WTC11 (cell line): ENCODE measurements around the gene KLHL29. TPM values are rescaled to one million over a fixed set of nuclear protein-coding genes. Genes with fewer than 3 reads are reported as not detected.

Experiments
- ATAC-seq: fragments of 200-7000 bp; cut with Tn5 transposase; 2 replicates; pipeline ENCODE4 v1.10.0; 2021; ENCODE audit warnings: mild to moderate bottlenecking, moderate library complexity
- CTCF ChIA-PET: fragments of 300-600 bp; sonication (Branson Sonifier 250); formaldehyde crosslinking; loops from one replicate; lab custom pipeline; 2021; ENCODE audit warnings: antibody characterized with exemption; lab: Charles Lee
- POLR2A ChIA-PET: fragments of 350-600 bp; sonication (Branson Sonifier 250); formaldehyde crosslinking; loops from one replicate; lab custom pipeline; 2021; ENCODE audit warnings: antibody characterized with exemption; lab: Charles Lee
- DNase-seq: peaks from one replicate; pipeline ENCODE4 v3.0.0; 2021; ENCODE audit warnings: low spot score
- H3K27ac Mint-ChIP-seq: 2 replicates; pipeline ENCODE4 v1.8.0; 2021; ENCODE audit warnings: mixed read lengths
- H3K27me3 Mint-ChIP-seq: 2 replicates; pipeline ENCODE4 v1.8.0; 2021; ENCODE audit warnings: low read depth, mild to moderate bottlenecking, moderate library complexity, mixed read lengths
- H3K36me3 Mint-ChIP-seq: 2 replicates; pipeline ENCODE4 v1.8.0; 2021; ENCODE audit warnings: mixed read lengths
- H3K4me1 Mint-ChIP-seq: 2 replicates; pipeline ENCODE4 v1.8.0; 2022; ENCODE audit warnings: mixed read lengths
- H3K4me3 Mint-ChIP-seq: 2 replicates; pipeline ENCODE4 v1.8.0; 2021; ENCODE audit warnings: mild to moderate bottlenecking, moderate library complexity, mixed read lengths
- H3K9me3 Mint-ChIP-seq: 2 replicates; pipeline ENCODE4 v1.8.0; 2021; ENCODE audit warnings: mixed read lengths
- GTF2I ChIP-seq: fragments of 250-450 bp; sonication (Bioruptor Pico); conservative IDR thresholded peaks from 2 replicates; pipeline ENCODE4 v1.4.0; 2021; ENCODE audit warnings: mild to moderate bottlenecking
- HMGA2 ChIP-seq: fragments of 250-450 bp; sonication (Bioruptor Pico); IDR thresholded peaks from 2 replicates; pipeline ENCODE4 v1.4.0; 2021; ENCODE audit warnings: mild to moderate bottlenecking, moderate library complexity
- NR3C1 ChIP-seq: sonication (generic); formaldehyde crosslinking; conservative IDR thresholded peaks from 2 replicates; pipeline ENCODE4 v1.8.1; 2023; ENCODE audit warnings: low read depth, mild to moderate bottlenecking, missing genetic modification reagents
- RELA ChIP-seq: sonication (generic); formaldehyde crosslinking; IDR thresholded peaks from 2 replicates; pipeline ENCODE4 v1.8.1; 2022; ENCODE audit warnings: missing genetic modification reagents, mild to moderate bottlenecking, borderline replicate concordance
- RORB ChIP-seq: fragments of 250-450 bp; sonication (Bioruptor Pico); IDR thresholded peaks from 2 replicates; pipeline ENCODE4 v1.9.0; 2021; ENCODE audit warnings: mild to moderate bottlenecking
- SOX15 ChIP-seq: fragments of 250-450 bp; sonication (Bioruptor Pico); IDR thresholded peaks from 2 replicates; pipeline ENCODE4 v1.9.0; 2021; ENCODE audit warnings: mild to moderate bottlenecking
- ZNF396 ChIP-seq: fragments of 250-450 bp; sonication (Bioruptor Pico); IDR thresholded peaks from 2 replicates; pipeline ENCODE4 v1.8.0; 2021; ENCODE audit warnings: mild to moderate bottlenecking, moderate library complexity, borderline replicate concordance
- ZNF671 ChIP-seq: fragments of 250-450 bp; sonication (Bioruptor Pico); IDR thresholded peaks from 2 replicates; pipeline ENCODE4 v1.8.0; 2021; ENCODE audit warnings: mild to moderate bottlenecking
- total RNA-seq: library from RNA; stranded (reverse); gene quantifications from 3 replicates; pipeline ENCODE4 v1.2.3, GENCODE V29; 2021
- TF ChIP-seq, protein P1 (sequence below): sonication (generic); formaldehyde crosslinking; IDR thresholded peaks from 2 replicates; pipeline ENCODE4 v1.8.0; 2022; ENCODE audit warnings: mild to moderate bottlenecking, missing genetic modification reagents
- TF ChIP-seq, protein P2 (sequence below): fragments of 250-450 bp; sonication (Bioruptor Pico); IDR thresholded peaks from 2 replicates; pipeline ENCODE4 v1.9.0; 2021; ENCODE audit warnings: mild to moderate bottlenecking
- TF ChIP-seq, protein P3 (sequence below): sonication (generic); formaldehyde crosslinking; conservative IDR thresholded peaks from 2 replicates; pipeline ENCODE4 v1.8.1; 2022; ENCODE audit warnings: mild to moderate bottlenecking, missing genetic modification reagents
- TF ChIP-seq, protein P4 (sequence below): sonication (generic); formaldehyde crosslinking; IDR thresholded peaks from 2 replicates; pipeline ENCODE4 v1.8.1; 2023; ENCODE audit warnings: mild to moderate bottlenecking, missing genetic modification reagents
- TF ChIP-seq, protein P5 (sequence below): sonication (generic); formaldehyde crosslinking; IDR thresholded peaks from 2 replicates; pipeline ENCODE4 v1.8.0; 2023; ENCODE audit warnings: missing genetic modification reagents
- TF ChIP-seq, protein P6 (sequence below): sonication (generic); formaldehyde crosslinking; IDR thresholded peaks from 2 replicates; pipeline ENCODE4 v1.8.0; 2022; ENCODE audit warnings: mild to moderate bottlenecking, missing genetic modification reagents
- TF ChIP-seq, protein P7 (sequence below): sonication (generic); formaldehyde crosslinking; IDR thresholded peaks from 2 replicates; pipeline ENCODE4 v1.8.1; 2023; ENCODE audit warnings: mild to moderate bottlenecking, missing genetic modification reagents, moderate library complexity
- TF ChIP-seq, protein P8 (sequence below): fragments of 250-450 bp; sonication (Bioruptor Pico); IDR thresholded peaks from 2 replicates; pipeline ENCODE4 v1.8.0; 2021; ENCODE audit warnings: mild to moderate bottlenecking
- TF ChIP-seq, protein P9 (sequence below): sonication (generic); formaldehyde crosslinking; IDR thresholded peaks from 2 replicates; pipeline ENCODE4 v1.8.1; 2022; ENCODE audit warnings: mild to moderate bottlenecking, missing genetic modification reagents, moderate library complexity, borderline replicate concordance
- TF ChIP-seq, protein P10 (sequence below): fragments of 200-600 bp; IDR thresholded peaks from 2 replicates; pipeline ENCODE4 v1.8.0; 2022; ENCODE audit warnings: antibody characterized with exemption
- TF ChIP-seq, protein P11 (sequence below): sonication (generic); formaldehyde crosslinking; IDR thresholded peaks from 2 replicates; pipeline ENCODE4 v1.8.1; 2023; ENCODE audit warnings: mild to moderate bottlenecking, missing genetic modification reagents

KLHL29 gene
- total RNA-seq, 1 experiment from 2014 or later, result 7.1 TPM

DNA sequence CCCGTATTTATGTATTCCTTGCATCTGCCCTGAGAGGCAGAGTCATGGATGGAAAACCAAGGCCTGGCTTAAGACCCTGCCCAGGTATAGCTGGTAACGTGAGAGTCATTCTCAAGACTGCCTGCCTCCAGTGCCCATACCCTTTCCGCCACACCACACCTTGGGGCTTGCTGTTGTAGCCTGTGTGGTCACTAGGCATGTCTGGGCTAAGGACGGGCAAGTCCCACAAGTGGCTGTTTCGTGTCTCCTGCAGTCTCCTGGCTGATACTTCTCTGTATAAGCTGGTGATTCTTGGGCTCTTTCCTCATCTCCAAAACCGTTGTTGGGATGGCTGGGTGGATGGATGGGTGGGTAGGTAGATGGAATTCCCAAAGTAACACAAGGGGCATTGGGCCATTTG, 269.8 kb downstream of the KLHL29 start (continued):
- TF ChIP-seq, protein P1, sequence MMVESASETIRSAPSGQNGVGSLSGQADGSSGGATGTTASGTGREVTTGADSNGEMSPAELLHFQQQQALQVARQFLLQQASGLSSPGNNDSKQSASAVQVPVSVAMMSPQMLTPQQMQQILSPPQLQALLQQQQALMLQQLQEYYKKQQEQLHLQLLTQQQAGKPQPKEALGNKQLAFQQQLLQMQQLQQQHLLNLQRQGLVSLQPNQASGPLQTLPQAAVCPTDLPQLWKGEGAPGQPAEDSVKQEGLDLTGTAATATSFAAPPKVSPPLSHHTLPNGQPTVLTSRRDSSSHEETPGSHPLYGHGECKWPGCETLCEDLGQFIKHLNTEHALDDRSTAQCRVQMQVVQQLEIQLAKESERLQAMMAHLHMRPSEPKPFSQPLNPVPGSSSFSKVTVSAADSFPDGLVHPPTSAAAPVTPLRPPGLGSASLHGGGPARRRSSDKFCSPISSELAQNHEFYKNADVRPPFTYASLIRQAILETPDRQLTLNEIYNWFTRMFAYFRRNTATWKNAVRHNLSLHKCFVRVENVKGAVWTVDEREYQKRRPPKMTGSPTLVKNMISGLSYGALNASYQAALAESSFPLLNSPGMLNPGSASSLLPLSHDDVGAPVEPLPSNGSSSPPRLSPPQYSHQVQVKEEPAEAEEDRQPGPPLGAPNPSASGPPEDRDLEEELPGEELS, result no peak
- TF ChIP-seq, protein P2, sequence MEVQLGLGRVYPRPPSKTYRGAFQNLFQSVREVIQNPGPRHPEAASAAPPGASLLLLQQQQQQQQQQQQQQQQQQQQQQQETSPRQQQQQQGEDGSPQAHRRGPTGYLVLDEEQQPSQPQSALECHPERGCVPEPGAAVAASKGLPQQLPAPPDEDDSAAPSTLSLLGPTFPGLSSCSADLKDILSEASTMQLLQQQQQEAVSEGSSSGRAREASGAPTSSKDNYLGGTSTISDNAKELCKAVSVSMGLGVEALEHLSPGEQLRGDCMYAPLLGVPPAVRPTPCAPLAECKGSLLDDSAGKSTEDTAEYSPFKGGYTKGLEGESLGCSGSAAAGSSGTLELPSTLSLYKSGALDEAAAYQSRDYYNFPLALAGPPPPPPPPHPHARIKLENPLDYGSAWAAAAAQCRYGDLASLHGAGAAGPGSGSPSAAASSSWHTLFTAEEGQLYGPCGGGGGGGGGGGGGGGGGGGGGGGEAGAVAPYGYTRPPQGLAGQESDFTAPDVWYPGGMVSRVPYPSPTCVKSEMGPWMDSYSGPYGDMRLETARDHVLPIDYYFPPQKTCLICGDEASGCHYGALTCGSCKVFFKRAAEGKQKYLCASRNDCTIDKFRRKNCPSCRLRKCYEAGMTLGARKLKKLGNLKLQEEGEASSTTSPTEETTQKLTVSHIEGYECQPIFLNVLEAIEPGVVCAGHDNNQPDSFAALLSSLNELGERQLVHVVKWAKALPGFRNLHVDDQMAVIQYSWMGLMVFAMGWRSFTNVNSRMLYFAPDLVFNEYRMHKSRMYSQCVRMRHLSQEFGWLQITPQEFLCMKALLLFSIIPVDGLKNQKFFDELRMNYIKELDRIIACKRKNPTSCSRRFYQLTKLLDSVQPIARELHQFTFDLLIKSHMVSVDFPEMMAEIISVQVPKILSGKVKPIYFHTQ (CRISPR knock-in tag), result no peak
- TF ChIP-seq, protein P3, sequence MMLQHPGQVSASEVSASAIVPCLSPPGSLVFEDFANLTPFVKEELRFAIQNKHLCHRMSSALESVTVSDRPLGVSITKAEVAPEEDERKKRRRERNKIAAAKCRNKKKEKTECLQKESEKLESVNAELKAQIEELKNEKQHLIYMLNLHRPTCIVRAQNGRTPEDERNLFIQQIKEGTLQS, result no peak
- TF ChIP-seq, protein P4, sequence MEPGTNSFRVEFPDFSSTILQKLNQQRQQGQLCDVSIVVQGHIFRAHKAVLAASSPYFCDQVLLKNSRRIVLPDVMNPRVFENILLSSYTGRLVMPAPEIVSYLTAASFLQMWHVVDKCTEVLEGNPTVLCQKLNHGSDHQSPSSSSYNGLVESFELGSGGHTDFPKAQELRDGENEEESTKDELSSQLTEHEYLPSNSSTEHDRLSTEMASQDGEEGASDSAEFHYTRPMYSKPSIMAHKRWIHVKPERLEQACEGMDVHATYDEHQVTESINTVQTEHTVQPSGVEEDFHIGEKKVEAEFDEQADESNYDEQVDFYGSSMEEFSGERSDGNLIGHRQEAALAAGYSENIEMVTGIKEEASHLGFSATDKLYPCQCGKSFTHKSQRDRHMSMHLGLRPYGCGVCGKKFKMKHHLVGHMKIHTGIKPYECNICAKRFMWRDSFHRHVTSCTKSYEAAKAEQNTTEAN (CRISPR knock-in tag), result no peak
- no peak for TF ChIP-seq HMGA2 (CRISPR knock-in tag)
- TF ChIP-seq, protein P5, sequence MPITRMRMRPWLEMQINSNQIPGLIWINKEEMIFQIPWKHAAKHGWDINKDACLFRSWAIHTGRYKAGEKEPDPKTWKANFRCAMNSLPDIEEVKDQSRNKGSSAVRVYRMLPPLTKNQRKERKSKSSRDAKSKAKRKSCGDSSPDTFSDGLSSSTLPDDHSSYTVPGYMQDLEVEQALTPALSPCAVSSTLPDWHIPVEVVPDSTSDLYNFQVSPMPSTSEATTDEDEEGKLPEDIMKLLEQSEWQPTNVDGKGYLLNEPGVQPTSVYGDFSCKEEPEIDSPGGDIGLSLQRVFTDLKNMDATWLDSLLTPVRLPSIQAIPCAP (CRISPR knock-in tag), result no peak
- TF ChIP-seq, protein P6, sequence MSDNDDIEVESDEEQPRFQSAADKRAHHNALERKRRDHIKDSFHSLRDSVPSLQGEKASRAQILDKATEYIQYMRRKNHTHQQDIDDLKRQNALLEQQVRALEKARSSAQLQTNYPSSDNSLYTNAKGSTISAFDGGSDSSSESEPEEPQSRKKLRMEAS (CRISPR knock-in tag), result no peak
- TF ChIP-seq NR3C1 (CRISPR knock-in tag), result no peak
- no peak for TF ChIP-seq RORB (CRISPR knock-in tag)
- no peak for TF ChIP-seq SOX15 (CRISPR knock-in tag)
- TF ChIP-seq, protein P7, sequence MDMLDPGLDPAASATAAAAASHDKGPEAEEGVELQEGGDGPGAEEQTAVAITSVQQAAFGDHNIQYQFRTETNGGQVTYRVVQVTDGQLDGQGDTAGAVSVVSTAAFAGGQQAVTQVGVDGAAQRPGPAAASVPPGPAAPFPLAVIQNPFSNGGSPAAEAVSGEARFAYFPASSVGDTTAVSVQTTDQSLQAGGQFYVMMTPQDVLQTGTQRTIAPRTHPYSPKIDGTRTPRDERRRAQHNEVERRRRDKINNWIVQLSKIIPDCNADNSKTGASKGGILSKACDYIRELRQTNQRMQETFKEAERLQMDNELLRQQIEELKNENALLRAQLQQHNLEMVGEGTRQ (CRISPR knock-in tag), result no peak
- TF ChIP-seq, protein P8, sequence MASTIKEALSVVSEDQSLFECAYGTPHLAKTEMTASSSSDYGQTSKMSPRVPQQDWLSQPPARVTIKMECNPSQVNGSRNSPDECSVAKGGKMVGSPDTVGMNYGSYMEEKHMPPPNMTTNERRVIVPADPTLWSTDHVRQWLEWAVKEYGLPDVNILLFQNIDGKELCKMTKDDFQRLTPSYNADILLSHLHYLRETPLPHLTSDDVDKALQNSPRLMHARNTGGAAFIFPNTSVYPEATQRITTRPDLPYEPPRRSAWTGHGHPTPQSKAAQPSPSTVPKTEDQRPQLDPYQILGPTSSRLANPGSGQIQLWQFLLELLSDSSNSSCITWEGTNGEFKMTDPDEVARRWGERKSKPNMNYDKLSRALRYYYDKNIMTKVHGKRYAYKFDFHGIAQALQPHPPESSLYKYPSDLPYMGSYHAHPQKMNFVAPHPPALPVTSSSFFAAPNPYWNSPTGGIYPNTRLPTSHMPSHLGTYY (CRISPR knock-in tag), result no peak

DNA sequence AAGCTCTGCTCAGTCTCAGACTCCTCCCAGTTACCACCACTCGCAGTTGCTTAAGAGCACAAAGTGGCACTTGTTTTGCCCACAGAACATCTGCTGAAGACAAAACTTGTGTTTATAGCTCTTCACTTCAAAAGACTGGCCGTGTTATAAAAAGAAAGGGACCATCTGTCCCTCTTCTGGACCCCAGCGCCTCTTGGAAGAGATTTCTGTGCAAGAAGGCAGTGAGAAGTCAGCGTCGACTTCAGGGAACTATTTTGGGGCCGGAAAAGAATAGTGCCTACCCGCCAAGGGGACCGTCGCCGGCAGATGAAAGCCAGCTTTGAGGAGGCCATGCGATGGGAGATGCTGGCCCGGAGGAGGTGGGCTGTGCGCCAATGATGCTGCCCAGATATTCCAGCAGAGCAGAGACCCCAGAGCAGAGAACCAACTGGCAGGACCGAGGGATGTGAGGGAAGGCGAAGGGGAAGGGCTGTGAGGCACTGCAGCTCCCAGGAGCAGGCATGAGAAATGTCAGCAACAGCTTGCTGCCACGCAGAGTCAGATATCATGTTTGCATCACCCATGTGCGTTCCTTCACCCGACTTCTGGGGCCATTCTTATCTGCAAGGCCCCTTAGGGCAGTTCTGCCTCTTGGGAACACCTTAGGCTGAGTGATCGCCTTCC, 271.1 kb downstream of the KLHL29 start:
- H3K9me3 Mint-ChIP-seq, result no peaks in the 10 kb centered on the region
- TF ChIP-seq, protein P9, sequence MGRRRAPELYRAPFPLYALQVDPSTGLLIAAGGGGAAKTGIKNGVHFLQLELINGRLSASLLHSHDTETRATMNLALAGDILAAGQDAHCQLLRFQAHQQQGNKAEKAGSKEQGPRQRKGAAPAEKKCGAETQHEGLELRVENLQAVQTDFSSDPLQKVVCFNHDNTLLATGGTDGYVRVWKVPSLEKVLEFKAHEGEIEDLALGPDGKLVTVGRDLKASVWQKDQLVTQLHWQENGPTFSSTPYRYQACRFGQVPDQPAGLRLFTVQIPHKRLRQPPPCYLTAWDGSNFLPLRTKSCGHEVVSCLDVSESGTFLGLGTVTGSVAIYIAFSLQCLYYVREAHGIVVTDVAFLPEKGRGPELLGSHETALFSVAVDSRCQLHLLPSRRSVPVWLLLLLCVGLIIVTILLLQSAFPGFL (CRISPR knock-in tag), result no peak
- no peak for TF ChIP-seq RELA (CRISPR knock-in tag)
- no peak for TF ChIP-seq ZNF671 (CRISPR knock-in tag)
- TF ChIP-seq, protein P10, sequence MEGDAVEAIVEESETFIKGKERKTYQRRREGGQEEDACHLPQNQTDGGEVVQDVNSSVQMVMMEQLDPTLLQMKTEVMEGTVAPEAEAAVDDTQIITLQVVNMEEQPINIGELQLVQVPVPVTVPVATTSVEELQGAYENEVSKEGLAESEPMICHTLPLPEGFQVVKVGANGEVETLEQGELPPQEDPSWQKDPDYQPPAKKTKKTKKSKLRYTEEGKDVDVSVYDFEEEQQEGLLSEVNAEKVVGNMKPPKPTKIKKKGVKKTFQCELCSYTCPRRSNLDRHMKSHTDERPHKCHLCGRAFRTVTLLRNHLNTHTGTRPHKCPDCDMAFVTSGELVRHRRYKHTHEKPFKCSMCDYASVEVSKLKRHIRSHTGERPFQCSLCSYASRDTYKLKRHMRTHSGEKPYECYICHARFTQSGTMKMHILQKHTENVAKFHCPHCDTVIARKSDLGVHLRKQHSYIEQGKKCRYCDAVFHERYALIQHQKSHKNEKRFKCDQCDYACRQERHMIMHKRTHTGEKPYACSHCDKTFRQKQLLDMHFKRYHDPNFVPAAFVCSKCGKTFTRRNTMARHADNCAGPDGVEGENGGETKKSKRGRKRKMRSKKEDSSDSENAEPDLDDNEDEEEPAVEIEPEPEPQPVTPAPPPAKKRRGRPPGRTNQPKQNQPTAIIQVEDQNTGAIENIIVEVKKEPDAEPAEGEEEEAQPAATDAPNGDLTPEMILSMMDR, result no peak
- no peak for TF ChIP-seq GTF2I (CRISPR knock-in tag)
- TF ChIP-seq, protein P11, sequence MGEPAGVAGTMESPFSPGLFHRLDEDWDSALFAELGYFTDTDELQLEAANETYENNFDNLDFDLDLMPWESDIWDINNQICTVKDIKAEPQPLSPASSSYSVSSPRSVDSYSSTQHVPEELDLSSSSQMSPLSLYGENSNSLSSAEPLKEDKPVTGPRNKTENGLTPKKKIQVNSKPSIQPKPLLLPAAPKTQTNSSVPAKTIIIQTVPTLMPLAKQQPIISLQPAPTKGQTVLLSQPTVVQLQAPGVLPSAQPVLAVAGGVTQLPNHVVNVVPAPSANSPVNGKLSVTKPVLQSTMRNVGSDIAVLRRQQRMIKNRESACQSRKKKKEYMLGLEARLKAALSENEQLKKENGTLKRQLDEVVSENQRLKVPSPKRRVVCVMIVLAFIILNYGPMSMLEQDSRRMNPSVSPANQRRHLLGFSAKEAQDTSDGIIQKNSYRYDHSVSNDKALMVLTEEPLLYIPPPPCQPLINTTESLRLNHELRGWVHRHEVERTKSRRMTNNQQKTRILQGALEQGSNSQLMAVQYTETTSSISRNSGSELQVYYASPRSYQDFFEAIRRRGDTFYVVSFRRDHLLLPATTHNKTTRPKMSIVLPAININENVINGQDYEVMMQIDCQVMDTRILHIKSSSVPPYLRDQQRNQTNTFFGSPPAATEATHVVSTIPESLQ (CRISPR knock-in tag), result no peak
- TF ChIP-seq ZNF396, result no peak

More for the DNA sequence above, 271.1 kb downstream of the KLHL29 start:
- ATAC-seq (no peak), DNase-seq (no peak)
- ChIA-PET CTCF (interaction anchor here (1.1 to 3.6 kb wide), 4 partner anchors 17 to 32 kb away, joined by 3 to 11 read pairs (median 4); no protein-coding TSS in a partner anchor), POLR2A (no interaction called here)
- Mint-ChIP-seq H3K4me1 (no peaks in the 10 kb centered on the region), H3K4me3 (no peak overlapping the region), H3K27me3 (peaks cover 3% of the 10 kb centered on the region; the same call in 1 of the 2 replicates), H3K36me3 (no peaks in the 10 kb centered on the region), H3K27ac (no peak overlapping the region)
